H1 (cell line): ENCODE data around the gene KCND3. TPM values are rescaled to one million over a fixed set of nuclear protein-coding genes. Genes with fewer than 3 reads are reported as not detected.

Experiments
- CTCF ChIA-PET: fragments of 300-600 bp; sonication (Branson Sonifier 250); formaldehyde crosslinking; loops from one replicate; lab custom pipeline; 2021; ENCODE audit not compliant: partially characterized antibody; lab: Charles Lee
- POLR2A ChIA-PET: fragments of 300-600 bp; sonication (Branson Sonifier 250); formaldehyde crosslinking; loops from one replicate; lab custom pipeline; 2021; ENCODE audit warnings: inconsistent platforms; ENCODE audit not compliant: partially characterized antibody; lab: Charles Lee
- DNase-seq, 2 experiments: peaks; one replicate each; pipeline versions ENCODE4 v3.0.0 to v3.0.0-alpha.2; 2010 to 2022; ENCODE audit warnings: low spot score in 2 of 2, low read depth in 1 of 2, mixed read lengths in 1 of 2
- FAIRE-seq: peaks from 2 replicates; lab custom pipeline; 2011; peaks lifted over from hg19 to GRCh38; lab: Jason Lieb, UNC
- H2AFZ ChIP-seq: 2 replicates; pipeline ENCODE4 v1.8.1; 2012; ENCODE audit warnings: low read length, inconsistent platforms
- H2AK5ac ChIP-seq: 2 replicates; pipeline ENCODE4 v1.6.1; 2013; ENCODE audit warnings: low read depth, low read length
- H2BK120ac ChIP-seq: replicated peaks from 2 replicates; pipeline ENCODE3; 2013; ENCODE audit warnings: low read depth, low read length, inconsistent platforms
- H2BK12ac ChIP-seq: 2 replicates; pipeline ENCODE4 v1.6.1; 2013; ENCODE audit warnings: low read depth, low read length
- H2BK15ac ChIP-seq: 2 replicates; pipeline ENCODE4 v1.6.1; 2013; ENCODE audit warnings: low read length
- H2BK20ac ChIP-seq: 2 replicates; pipeline ENCODE4 v1.6.1; 2013; ENCODE audit warnings: low read length
- H2BK5ac ChIP-seq: 2 replicates; pipeline ENCODE4 v1.6.1; 2013; ENCODE audit warnings: low read depth, low read length
- H3K14ac ChIP-seq: 2 replicates; pipeline ENCODE4 v1.6.1; 2013; ENCODE audit warnings: inconsistent platforms; ENCODE audit not compliant: insufficient read length
- H3K18ac ChIP-seq: 2 replicates; pipeline ENCODE4 v1.6.1; 2013; ENCODE audit warnings: low read length; ENCODE audit errors: extremely low read depth
- H3K23ac ChIP-seq: 2 replicates; pipeline ENCODE4 v1.6.1; 2013; ENCODE audit warnings: inconsistent platforms; ENCODE audit not compliant: insufficient read length
- H3K23me2 ChIP-seq: 2 replicates; pipeline ENCODE4 v1.6.1; 2013; ENCODE audit warnings: low read depth, low read length
- H3K27ac ChIP-seq: 2 replicates; pipeline ENCODE4 v1.6.1; 2011; ENCODE audit warnings: low read depth, low read length, inconsistent platforms
- H3K27me3 ChIP-seq, 4 experiments: replicated peaks in 1 of 4; 1 replicate in 1 of 4; 2 replicates in 3 of 4; pipeline versions ENCODE4 v1.6.1 to v1.8.1; 2011 to 2013; ENCODE audit warnings: low read length in 3 of 4, mild to moderate bottlenecking in 3 of 4, inconsistent platforms in 2 of 4, mixed read lengths in 2 of 4, moderate library complexity in 1 of 4; ENCODE audit not compliant: control insufficient read depth in 3 of 4, insufficient read depth in 3 of 4; ENCODE audit errors: extremely low read depth in 1 of 4
- H3K36me3 ChIP-seq, 4 experiments: 2 replicates each; pipeline versions ENCODE4 v1.6.1 to v1.8.1; 2011 to 2013; ENCODE audit warnings: mild to moderate bottlenecking in 4 of 4, low read length in 3 of 4, moderate library complexity in 2 of 4, control low read depth in 1 of 4, inconsistent platforms in 1 of 4; ENCODE audit not compliant: insufficient read depth in 4 of 4, control insufficient read depth in 2 of 4
- H3K4ac ChIP-seq: replicated peaks from 2 replicates; pipeline ENCODE3; 2013; ENCODE audit warnings: low read length, low read depth, mixed read lengths, inconsistent platforms; ENCODE audit not compliant: insufficient read length
- H3K4me1 ChIP-seq, 4 experiments: replicated peaks in 1 of 4; 1 replicate in 1 of 4; 2 replicates in 3 of 4; pipeline versions ENCODE4 v1.6.1 to v1.8.1; 2011 to 2013; ENCODE audit warnings: low read length in 3 of 4, inconsistent platforms in 2 of 4, mixed read lengths in 1 of 4; ENCODE audit not compliant: insufficient read depth in 4 of 4, control insufficient read depth in 3 of 4
- H3K4me2 ChIP-seq, 2 experiments: 2 replicates each; pipeline versions ENCODE4 v1.6.1 to v1.8.1; 2011 to 2013; ENCODE audit warnings: low read depth in 2 of 2, low read length in 2 of 2, control low read depth in 1 of 2, inconsistent platforms in 1 of 2, mild to moderate bottlenecking in 1 of 2; ENCODE audit not compliant: insufficient read depth in 1 of 2
- H3K4me3 ChIP-seq, 4 experiments: fragments of 200-600, 300-600 bp in 1 of 4; sonication (generic), shearing (Covaris generic), sonication (Bioruptor Twin) in 1 of 4; 2 replicates each; pipeline versions ENCODE4 v1.5.1 to v1.8.1; 2011 to 2016; ENCODE audit warnings: low read length in 4 of 4, low read depth in 3 of 4, control low read depth in 2 of 4, inconsistent platforms in 2 of 4, mild to moderate bottlenecking in 2 of 4, mixed read lengths in 1 of 4, moderate library complexity in 1 of 4; ENCODE audit not compliant: insufficient read depth in 2 of 4; ENCODE audit errors: extremely low read depth in 1 of 4
- H3K56ac ChIP-seq: replicated peaks from 2 replicates; pipeline ENCODE3; 2013; ENCODE audit warnings: low read depth, mild to moderate bottlenecking, mixed read lengths, low read length, inconsistent platforms; ENCODE audit not compliant: insufficient read length
- H3K79me1 ChIP-seq: 2 replicates; pipeline ENCODE4 v1.6.1; 2013; ENCODE audit warnings: low read depth, low read length, control low read depth
- H3K79me2 ChIP-seq, 2 experiments: 2 replicates each; pipeline versions ENCODE4 v1.6.1 to v1.8.1; 2012 to 2013; ENCODE audit warnings: low read length in 2 of 2, mild to moderate bottlenecking in 2 of 2, inconsistent platforms in 1 of 2; ENCODE audit not compliant: insufficient read depth in 2 of 2, control insufficient read depth in 1 of 2
- H3K9ac ChIP-seq, 4 experiments: replicated peaks in 1 of 4; 1 replicate in 1 of 4; 2 replicates in 3 of 4; pipeline versions ENCODE4 v1.6.1 to v1.8.1; 2011 to 2013; ENCODE audit warnings: low read depth in 3 of 4, low read length in 3 of 4, control low read depth in 2 of 4, mild to moderate bottlenecking in 2 of 4, moderate library complexity in 2 of 4, inconsistent platforms in 1 of 4; ENCODE audit errors: extremely low read depth in 1 of 4
- H3K9me3 ChIP-seq, 2 experiments: 2 replicates each; pipeline versions ENCODE4 v1.6.1 to v1.8.1; 2012 to 2013; ENCODE audit warnings: mild to moderate bottlenecking in 2 of 2, moderate library complexity in 2 of 2, control low read depth in 1 of 2, inconsistent platforms in 1 of 2, low read depth in 1 of 2, low read length in 1 of 2, mixed read lengths in 1 of 2; ENCODE audit not compliant: insufficient read depth in 2 of 2
- H4K20me1 ChIP-seq, 2 experiments: replicated peaks in 1 of 2; 2 replicates each; pipeline versions ENCODE3 to v1.8.1; 2011 to 2013; ENCODE audit warnings: inconsistent platforms in 2 of 2, low read length in 2 of 2, mild to moderate bottlenecking in 1 of 2; ENCODE audit not compliant: insufficient read depth in 2 of 2, control insufficient read depth in 1 of 2
- H4K5ac ChIP-seq: 2 replicates; pipeline ENCODE4 v1.6.1; 2013; ENCODE audit warnings: low read length, low read depth, mixed read lengths, inconsistent platforms; ENCODE audit not compliant: insufficient read length
- H4K8ac ChIP-seq: 2 replicates; pipeline ENCODE4 v1.8.0; 2013; ENCODE audit warnings: mild to moderate bottlenecking, moderate library complexity, low read length, inconsistent platforms; ENCODE audit not compliant: insufficient read depth; ENCODE audit errors: extremely low read depth
- H4K91ac ChIP-seq: replicated peaks from 2 replicates; pipeline ENCODE3; 2013; ENCODE audit warnings: low read length, mixed read lengths, inconsistent platforms; ENCODE audit not compliant: insufficient read length
- CHD1 ChIP-seq: IDR thresholded peaks from 2 replicates; pipeline ENCODE4 v1.6.1; 2012; ENCODE audit warnings: low read depth, low read length, improper control_type of control experiment
- E2F6 ChIP-seq: IDR thresholded peaks from 2 replicates; pipeline ENCODE4 v1.6.1; 2012; ENCODE audit warnings: inconsistent platforms
- EGR1 ChIP-seq: IDR thresholded peaks from 2 replicates; pipeline ENCODE4 v1.6.1; 2011; ENCODE audit warnings: low read depth, low read length, borderline replicate concordance
- GTF2F1 ChIP-seq: IDR thresholded peaks from 2 replicates; pipeline ENCODE4 v1.6.1; 2012; ENCODE audit warnings: low read depth, low read length, improper control_type of control experiment, borderline replicate concordance
- JUND ChIP-seq: IDR thresholded peaks from 2 replicates; pipeline ENCODE4 v1.6.1; 2011; ENCODE audit warnings: mild to moderate bottlenecking, improper control_type of control experiment, low read length
- KDM4A ChIP-seq: IDR thresholded peaks from one replicate; pipeline ENCODE4 v1.7.1; 2012; ENCODE audit warnings: low read depth, mild to moderate bottlenecking, moderate library complexity, low read length, inconsistent platforms; ENCODE audit not compliant: severe bottlenecking
- NRF1 ChIP-seq: IDR thresholded peaks from 2 replicates; pipeline ENCODE4 v1.6.1; 2011; ENCODE audit warnings: mild to moderate bottlenecking, low read depth, low read length, improper control_type of control experiment
- POLR2AphosphoS5 ChIP-seq: IDR thresholded peaks from 2 replicates; pipeline ENCODE4 v1.6.1; 2011; ENCODE audit warnings: low read depth, low read length
- RBBP5 ChIP-seq: IDR thresholded peaks from 2 replicates; pipeline ENCODE4 v1.7.1; 2012; ENCODE audit warnings: low read depth, mild to moderate bottlenecking, inconsistent platforms, low read length, moderate library complexity, borderline replicate concordance
- SRF ChIP-seq: IDR thresholded peaks from 2 replicates; pipeline ENCODE4 v1.6.1; 2011; ENCODE audit warnings: mild to moderate bottlenecking, low read depth, low read length, moderate library complexity
- USF2 ChIP-seq: IDR thresholded peaks from 2 replicates; pipeline ENCODE4 v1.6.1; 2011; ENCODE audit warnings: low read length, improper control_type of control experiment
- WGBS, 2 experiments: shearing (Covaris generic) in 1 of 2; methylation state at CpG; one replicate each; pipeline versions ENCODE4 v1.1.6 to v1.1.7; 2013 to 2015; ENCODE audit warnings: low lambda C conversion rate in 2 of 2, mixed read lengths in 2 of 2, inconsistent platforms in 1 of 2, low coverage in 1 of 2, missing lambda C conversion rate in 1 of 2; ENCODE audit not compliant: insufficient replicate concordance in 2 of 2, insufficient coverage in 1 of 2, insufficient read length in 1 of 2; ENCODE audit errors: extremely low coverage in 1 of 2, missing lambda C conversion rate in 1 of 2; 5-methylcytosine and 5-hydroxymethylcytosine counted together
- polyA plus RNA-seq, 7 experiments: library from polyadenylated mRNA; depleted of rRNA in 3 of 7; stranded (reverse) in 5 of 7; unstranded in 2 of 7; fragments of >200 nt in 5 of 7; fragments of 200-250 nt in 2 of 7; gene quantifications; 1 replicate in 5 of 7; 2 replicates in 1 of 7; 4 replicates in 1 of 7; pipeline versions ENCODE4 v1.2.1 to v1.2.3, GENCODE V29; 2011 to 2013; ENCODE audit warnings: missing spikeins in 2 of 7, mixed read lengths in 2 of 7
- total RNA-seq: library from RNA; stranded (reverse); fragmentation: NEBNext Ultra II Directional; extraction: Animal tissue kit (Norgen Biotek cat#: 25700); gene quantifications from 2 replicates; pipeline ENCODE4 v1.2.1, GENCODE V29; 2021

KCND3 gene
- total and polyA plus RNA-seq, 2 of the 8 experiments (the other 6 are each of a cell fraction or from before 2014, with no cell fraction given) = 0.14 to 0.48 TPM

- no peak overlapping the region for H3K4me2 ChIP-seq
- DNase-seq = no peak
- no peak overlapping the region for H4K8ac ChIP-seq
- H4K20me1 ChIP-seq = no peaks in the 10 kb centered on the region
- no peak overlapping the region for H3K14ac ChIP-seq
- H3K4me3 ChIP-seq = no peak overlapping the region
- no peaks in the 10 kb centered on the region for H3K36me3 ChIP-seq
- H2BK5ac ChIP-seq = no peak overlapping the region
- H3K18ac ChIP-seq = no peak overlapping the region
- no peak overlapping the region for H2BK20ac ChIP-seq
- peaks cover 0 to 6% (median 2%) of the 10 kb centered on the region in 4 experiments; a peak in 5 of 7 replicates for H3K27me3 ChIP-seq
- H3K9ac ChIP-seq = no peak overlapping the region
- no peak overlapping the region for H3K4ac ChIP-seq
- H2BK15ac ChIP-seq = no peak overlapping the region
- no peak overlapping the region for H3K56ac ChIP-seq
- FAIRE-seq = no peak
- no peak overlapping the region for H2AK5ac ChIP-seq
- H3K4me1 ChIP-seq = peaks cover 0 to 8% (median 4%) of the 10 kb centered on the region in 4 experiments; a peak in 5 of 7 replicates
- TF ChIP-seq SRF = no peak
- TF ChIP-seq JUND = no peak
- TF ChIP-seq EGR1 = no peak
- no peak for TF ChIP-seq GTF2F1
- no peak for TF ChIP-seq E2F6
- TF ChIP-seq KDM4A = no peak
- no peak for TF ChIP-seq NRF1
- TF ChIP-seq RBBP5 = no peak
- no peak for TF ChIP-seq USF2
- no peak for TF ChIP-seq CHD1
- no peak for TF ChIP-seq POLR2AphosphoS5
- H4K5ac ChIP-seq = no peak overlapping the region
- no peak overlapping the region for H3K23ac ChIP-seq
- H4K91ac ChIP-seq = no peak overlapping the region
- H3K27ac ChIP-seq = no peak overlapping the region
- no peak overlapping the region for H2BK120ac ChIP-seq
- H3K79me1 ChIP-seq = 0 out of 2 replicates have a peak, but pooled peaks cover 2% of the 10 kb centered on the region
- no peak overlapping the region for H2AFZ ChIP-seq
- no peaks in the 10 kb centered on the region for H3K23me2 ChIP-seq
- WGBS, 2 experiments = 92% methylated on average over 4 of the region's 4 CpGs; no CpG with 5 or more reads in 1 of the 2 experiments
- no peak overlapping the region for H2BK12ac ChIP-seq
- CTCF ChIA-PET = interaction anchor here (0.6 to 1.8 kb wide), 6 partner anchors 14 to 149 kb away, joined by 3 to 5 read pairs (median 4); no protein-coding TSS in a partner anchor
- POLR2A ChIA-PET = no interaction called here
- no peaks in the 10 kb centered on the region for H3K79me2 ChIP-seq
- no peaks in the 10 kb centered on the region for H3K9me3 ChIP-seq
Measured at GRCh38 chr1:111906111-111906510, 83.4 kb downstream of the KCND3 start.
